Natural killer cell (primary cell): ENCODE measurements around the gene CHN1. TPM values are rescaled to one million over a fixed set of nuclear protein-coding genes. Genes with fewer than 3 reads are reported as not detected.

Experiments used
- ATAC-seq, 3 donors: fragments of 150-1000 bp in 2 of 3; fragments of 200-7000 bp in 1 of 3; cut with Tn5 transposase; 1 replicate in 1 of 3; 2 replicates in 2 of 3; pipeline ENCODE4 v1.10.0; 2021; ENCODE audit warnings: mild to moderate bottlenecking in 2 of 3, moderate library complexity in 2 of 3
- DNase-seq, 2 donors: peaks; one replicate each; pipeline versions ENCODE4 v3.0.0 to v3.0.0-alpha.2; 2013 to 2021; ENCODE audit warnings: mixed read lengths in 1 of 2
- H3K27ac ChIP-seq: one replicate; pipeline ENCODE4 v1.5.1; 2013; ENCODE audit warnings: mild to moderate bottlenecking, low read length
- H3K27me3 ChIP-seq: one replicate; pipeline ENCODE4 v1.6.1; 2013; ENCODE audit warnings: low read length; ENCODE audit not compliant: control insufficient read depth, insufficient read depth
- H3K36me3 ChIP-seq: one replicate; pipeline ENCODE4 v1.6.1; 2013; ENCODE audit warnings: low read length; ENCODE audit not compliant: control insufficient read depth, insufficient read depth
- H3K4me1 ChIP-seq: one replicate; pipeline ENCODE4 v1.6.1; 2013; ENCODE audit warnings: low read length; ENCODE audit not compliant: control insufficient read depth, insufficient read depth
- H3K4me3 ChIP-seq: one replicate; pipeline ENCODE4 v1.5.1; 2013; ENCODE audit warnings: low read length
- H3K9me3 ChIP-seq: one replicate; pipeline ENCODE4 v1.6.1; 2013; ENCODE audit warnings: low read length; ENCODE audit not compliant: control insufficient read depth, insufficient read depth
- H3K27ac Mint-ChIP-seq, 2 donors: one replicate each; pipeline ENCODE4 v1.8.0; 2022; ENCODE audit warnings: mild to moderate bottlenecking in 2 of 2, mixed read lengths in 2 of 2, moderate library complexity in 1 of 2
- H3K27me3 Mint-ChIP-seq, 2 donors: one replicate each; pipeline ENCODE4 v1.8.0; 2022; ENCODE audit warnings: low read depth in 2 of 2, mixed read lengths in 2 of 2
- H3K36me3 Mint-ChIP-seq: one replicate; pipeline ENCODE4 v1.8.0; 2022; ENCODE audit warnings: mixed read lengths
- H3K4me1 Mint-ChIP-seq, 2 donors: one replicate each; pipeline ENCODE4 v1.8.0; 2022; ENCODE audit warnings: mixed read lengths in 2 of 2
- H3K4me3 Mint-ChIP-seq: one replicate; pipeline ENCODE4 v1.8.0; 2022; ENCODE audit warnings: mild to moderate bottlenecking, moderate library complexity, mixed read lengths
- H3K9me3 Mint-ChIP-seq, 2 donors: one replicate each; pipeline ENCODE4 v1.8.0; 2022; ENCODE audit warnings: mixed read lengths in 2 of 2
- CTCF ChIP-seq: fragments of 200-600 bp; IDR thresholded peaks from one replicate; pipeline ENCODE4 v1.8.0; 2022; ENCODE audit warnings: antibody characterized with exemption
- WGBS: methylation state at CpG from one replicate; pipeline ENCODE4 v1.1.7; 2013; ENCODE audit warnings: missing lambda C conversion rate; ENCODE audit not compliant: insufficient coverage; 5-methylcytosine and 5-hydroxymethylcytosine counted together
- intact Hi-C: fragments of 100-400 bp; cut with micrococcal nuclease; formaldehyde crosslinking; loops from one replicate; pipeline ENCODE4 v1.14.2; 2022
- total RNA-seq, 4 donors: library from RNA; stranded (reverse); fragments of 120-200 nt in 1 of 4; gene quantifications; one replicate each; pipeline versions ENCODE4 v1.2.3 to v1.2.4, GENCODE V29; 2013 to 2022

Gene CHN1
- total RNA-seq, 3 donors from 2014 or later (not counting 1 experiment from before 2014, with no cell fraction given), result 0.80 to 1.7 (median 0.88) TPM

GRCh38 chr2:175027755-175028154 is 22.6 kb upstream of the CHN1 start:
- intact Hi-C loops, result no loop called here
- Mint-ChIP-seq H3K36me3 (no peaks in the 10 kb centered on the region), H3K4me3 (no peak overlapping the region), H3K27me3 (peaks cover 2 to 7% of the 10 kb centered on the region in 2 donors), H3K4me1 (no peaks in the 10 kb centered on the region), H3K27ac (no peak overlapping the region), H3K9me3 (no peaks in the 10 kb centered on the region)
- WGBS, result 95% methylated on average over 3 of the region's 3 CpGs
- no peaks in the 10 kb centered on the region for H3K27me3 ChIP-seq
- no peaks in the 10 kb centered on the region for H3K36me3 ChIP-seq
- H3K27ac ChIP-seq, result no peak overlapping the region
- DNase-seq (no peak), ATAC-seq (no peak)
- no peaks in the 10 kb centered on the region for H3K4me1 ChIP-seq
- no peak for TF ChIP-seq CTCF
- H3K4me3 ChIP-seq, result no peak overlapping the region
- no peaks in the 10 kb centered on the region for H3K9me3 ChIP-seq

- Histone ChIP-seq H3K36me3 (no peaks in the 10 kb centered on the region), H3K4me1 (no peaks in the 10 kb centered on the region), H3K4me3 (no peak overlapping the region), H3K9me3 (no peaks in the 10 kb centered on the region), H3K27me3 (no peaks in the 10 kb centered on the region), H3K27ac (no peak overlapping the region)
- peaks cover 2 to 7% of the 10 kb centered on the region in 2 donors for H3K27me3 Mint-ChIP-seq
- intact Hi-C loops, result no loop called here
- H3K4me3 Mint-ChIP-seq, result no peak overlapping the region
- 90% methylated on average over 2 of the region's 2 CpGs for WGBS
- no peak overlapping the region for H3K27ac Mint-ChIP-seq
- ATAC-seq (no peak), DNase-seq (no peak)
- TF ChIP-seq CTCF, result no peak
- no peaks in the 10 kb centered on the region for H3K9me3 Mint-ChIP-seq
- no peaks in the 10 kb centered on the region for H3K4me1 Mint-ChIP-seq
- H3K36me3 Mint-ChIP-seq, result no peaks in the 10 kb centered on the region
These were observed 21.2 kb upstream of the CHN1 start for GRCh38 chr2:175026385-175026784.

- TF ChIP-seq CTCF, result no peak
- no peaks in the 10 kb centered on the region for H3K27me3 ChIP-seq
- ATAC-seq, result no peak
- no peak overlapping the region for H3K27ac ChIP-seq
- intact Hi-C loops, result no loop called here
- H3K4me3 Mint-ChIP-seq, result no peak overlapping the region
- H3K4me1 Mint-ChIP-seq, result no peaks in the 10 kb centered on the region
- no peaks in the 10 kb centered on the region for H3K9me3 ChIP-seq
- H3K36me3 ChIP-seq, result no peaks in the 10 kb centered on the region
- H3K36me3 Mint-ChIP-seq, result no peaks in the 10 kb centered on the region
- H3K4me1 ChIP-seq, result no peaks in the 10 kb centered on the region
- no peak overlapping the region for H3K4me3 ChIP-seq
- DNase-seq, result no peak
- no peak overlapping the region for H3K27ac Mint-ChIP-seq
- H3K9me3 Mint-ChIP-seq, result no peaks in the 10 kb centered on the region
- WGBS, result 91% methylated on average over 1 of the region's 1 CpG
- H3K27me3 Mint-ChIP-seq, result peaks cover 2 to 7% of the 10 kb centered on the region in 2 donors
These were observed 20.8 kb upstream of the CHN1 start for GRCh38 chr2:175025946-175026345.

- H3K36me3 Mint-ChIP-seq, result no peaks in the 10 kb centered on the region
- H3K9me3 Mint-ChIP-seq, result no peaks in the 10 kb centered on the region
- no peak for ATAC-seq
- Histone ChIP-seq H3K27ac (no peak overlapping the region), H3K4me1 (no peaks in the 10 kb centered on the region), H3K36me3 (no peaks in the 10 kb centered on the region), H3K4me3 (no peak overlapping the region), H3K27me3 (no peaks in the 10 kb centered on the region), H3K9me3 (no peaks in the 10 kb centered on the region)
- no peak overlapping the region for H3K4me3 Mint-ChIP-seq
- no peak for TF ChIP-seq CTCF
- no CpG with 5 or more reads among the region's 3 CpGs for WGBS
- intact Hi-C loops, result no loop called here
- no peak overlapping the region for H3K27ac Mint-ChIP-seq
- peaks cover 2 to 7% of the 10 kb centered on the region in 2 donors for H3K27me3 Mint-ChIP-seq
- no peak for DNase-seq
- H3K4me1 Mint-ChIP-seq, result no peaks in the 10 kb centered on the region
These were observed 20.1 kb upstream of the CHN1 start for GRCh38 chr2:175025233-175025632.
